ENCODE results near the gene CACNA2D1. TPM values are rescaled to one million over a fixed set of nuclear protein-coding genes. Genes with fewer than 3 reads are reported as not detected.

CACNA2D1 gene
- polyA plus RNA-seq, 2 of the 4 experiments (the other 2 are of a cell fraction) = 18.0 to 32.9 TPM

GRCh38 chr7:82067628-82068264, 375.8 kb downstream of the CACNA2D1 start (continued):
- TF ChIP-seq MAFK (IDR thresholded peaks at IDR 0.05; ENCODE audit: partially characterized antibody) = no peak
- peak; percentile 50; the same call in 1 of the 2 replicates for TF ChIP-seq MAX (IDR thresholded peaks at IDR 0.05)
- TF ChIP-seq SMC3 (IDR thresholded peaks at IDR 0.05) = no peak
- no peak for TF ChIP-seq E2F6 (IDR thresholded peaks at IDR 0.05; ENCODE audit: borderline replicate concordance, low read depth)
- TF ChIP-seq EHF (CRISPR knock-in tag; IDR thresholded peaks at IDR 0.05) = peak; percentile 32; the same call in 1 of the 2 replicates
- TF ChIP-seq HOXB5 (CRISPR knock-in tag; IDR thresholded peaks at IDR 0.05) = no peak
- no peak for TF ChIP-seq CTCF (IDR thresholded peaks at IDR 0.05)
- no peak for TF ChIP-seq RNF2 (IDR thresholded peaks at IDR 0.05; ENCODE audit: borderline replicate concordance, low read depth)
- TF ChIP-seq FOXS1 (CRISPR knock-in tag; IDR thresholded peaks at IDR 0.05) = no peak
- TF ChIP-seq HEYL (CRISPR knock-in tag; IDR thresholded peaks at IDR 0.05) = no peak
- peak in 1 of 2 experiments; percentile 39; a peak in 1 of 5 replicates for TF ChIP-seq JUN (IDR thresholded peaks at IDR 0.05)
- TF ChIP-seq ZSCAN20 (CRISPR knock-in tag; IDR thresholded peaks at IDR 0.05) = no peak
- TF ChIP-seq FOSB (CRISPR knock-in tag; IDR thresholded peaks at IDR 0.05) = no peak
- no peak for TF ChIP-seq POLR2A (IDR thresholded peaks at IDR 0.05; ENCODE audit: low read length)
- TF ChIP-seq USF2 (IDR thresholded peaks at IDR 0.05) = no peak

GRCh38 chr7:82057476-82057875, 386.1 kb downstream of the CACNA2D1 start:
- ATAC-seq = no peak
- CTCF ChIA-PET = no interaction called here
- 90% methylated on average over 1 of the region's 1 CpG for WGBS (ENCODE audit: missing lambda C conversion rate)
- DNase-seq (ENCODE audit: low read depth in 1 of 2, low spot score in 1 of 2) = no peak
- FAIRE-seq = no peak
- Histone ChIP-seq H3K4me2 (no peak overlapping the region), H3K9me3 (no peaks in the 10 kb centered on the region), H3K4me3 (no peak overlapping the region), H3K27ac (peak overlapping the region in 1 of 2 experiments; percentile 49; a peak in 2 of 6 replicates), H3K4me1 (peaks cover 6% of the 10 kb centered on the region)
- TF ChIP-seq BHLHE40 (IDR thresholded peaks at IDR 0.05; ENCODE audit: low read depth, low read length) = no peak
- no peak for TF ChIP-seq JUNB (IDR thresholded peaks at IDR 0.05)
- no peak for TF ChIP-seq EHF (CRISPR knock-in tag; IDR thresholded peaks at IDR 0.05)
- POLR2A ChIA-PET = no interaction called here

- Histone ChIP-seq H3K4me2 (no peak overlapping the region), H3K9me3 (no peaks in the 10 kb centered on the region), H3K4me3 (no peak overlapping the region), H3K27ac (no peak overlapping the region), H3K4me1 (peaks cover 18% of the 10 kb centered on the region)
- TF ChIP-seq ZC3H11A (IDR thresholded peaks at IDR 0.05) = no peak
- no peak for FAIRE-seq
- ChIA-PET CTCF (no interaction called here), POLR2A (no interaction called here)
- no peak for ATAC-seq
- no peak for DNase-seq (ENCODE audit: low read depth in 1 of 2, low spot score in 1 of 2)
- WGBS (ENCODE audit: missing lambda C conversion rate) = 84% methylated on average over 2 of the region's 2 CpGs
Measured at GRCh38 chr7:82056282-82056681, 387.3 kb downstream of the CACNA2D1 start.

GRCh38 chr7:82054544-82054943, 389.0 kb downstream of the CACNA2D1 start:
- CTCF ChIA-PET = interaction anchor here (1.3 to 1.8 kb wide), 2 partner anchors 9 to 11 kb away, joined by 3 to 6 read pairs; no protein-coding TSS in a partner anchor
- WGBS (ENCODE audit: missing lambda C conversion rate) = 95% methylated on average over 1 of the region's 1 CpG
- no peak for TF ChIP-seq FOSL2 (IDR thresholded peaks at IDR 0.05)
- no peak for TF ChIP-seq FOSL2 (CRISPR knock-in tag; IDR thresholded peaks at IDR 0.05)
- TF ChIP-seq EP300 (IDR thresholded peaks at IDR 0.05) = no peak
- TF ChIP-seq ELK1 (IDR thresholded peaks at IDR 0.05; ENCODE audit: low read depth, low read length) = no peak
- TF ChIP-seq NFE2L2 (conservative IDR thresholded peaks at IDR 0.05; ENCODE audit: low read length) = no peak
- TF ChIP-seq NPAS2 (CRISPR knock-in tag; IDR thresholded peaks at IDR 0.05; ENCODE audit: borderline replicate concordance) = no peak
- TF ChIP-seq HOXB5 (CRISPR knock-in tag; IDR thresholded peaks at IDR 0.05) = no peak
- no peak for TF ChIP-seq HMGXB4 (CRISPR knock-in tag; IDR thresholded peaks at IDR 0.05; ENCODE audit: borderline replicate concordance)
- no peak for TF ChIP-seq USF2 (IDR thresholded peaks at IDR 0.05)
- TF ChIP-seq ZNF302 (CRISPR knock-in tag; IDR thresholded peaks at IDR 0.05) = no peak
- no peak for TF ChIP-seq JUN (IDR thresholded peaks at IDR 0.05)

More at GRCh38 chr7:82054544-82054943, 389.0 kb downstream of the CACNA2D1 start:
- ATAC-seq (no peak), DNase-seq (ENCODE audit: low read depth in 1 of 2, low spot score in 1 of 2) (no peak), FAIRE-seq (no peak)
- peaks cover 28% of the 10 kb centered on the region for H3K4me1 ChIP-seq
- H3K9me3 ChIP-seq = no peaks in the 10 kb centered on the region
- no peak overlapping the region for H3K4me2 ChIP-seq
- H3K4me3 ChIP-seq = no peak overlapping the region
- POLR2A ChIA-PET = no interaction called here
- peak overlapping the region; percentile 25 to 42; a peak in 4 of 6 replicates for H3K27ac ChIP-seq
